Lung microvascular endothelial cell (primary cell): ENCODE measurements around the gene COG1. TPM values are rescaled to one million over a fixed set of nuclear protein-coding genes. Genes with fewer than 3 reads are reported as not detected.
A peak's percentile ranks its signal among the peaks of the same experiment; 100 is the strongest.

Experiments
- DNase-seq, 2 donors: peaks; one replicate each; pipeline versions ENCODE4 v3.0.0 to v3.0.0-alpha.2; 2010; ENCODE audit warnings: low read depth in 2 of 2
- total RNA-seq: library from RNA; depleted of rRNA; stranded (reverse); fragments of >200 nt; gene quantifications from 2 replicates; pipeline ENCODE4 v1.2.1, GENCODE V29; 2014

The COG1 gene
- total RNA-seq, 1 donor from 2014 or later: 16.1 TPM

DNA sequence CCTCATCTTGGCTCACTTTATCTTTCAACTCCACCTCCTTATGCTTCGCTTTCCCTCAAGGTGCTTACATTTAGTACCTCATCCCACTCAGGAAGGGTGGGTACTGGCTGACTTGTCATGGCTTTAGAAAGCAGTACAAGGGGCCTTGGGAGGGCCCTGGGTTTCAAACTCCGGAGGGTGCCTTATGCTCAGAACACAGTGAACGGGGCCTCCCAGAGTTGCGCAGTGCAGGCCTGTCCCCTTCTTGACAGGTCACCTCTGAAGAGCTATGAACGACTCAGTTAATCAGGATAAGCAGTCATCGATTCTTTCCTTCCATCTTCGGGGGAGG lies 6.0 kb downstream of the COG1 start:
- no peak for DNase-seq

GRCh38 chr17:73199751-73200317 lies 7.0 kb downstream of the COG1 start:
- DNase-seq: no peak

- DNase-seq: no peak
Measured at GRCh38 chr17:73200476-73200875, 7.6 kb downstream of the COG1 start.

DNA sequence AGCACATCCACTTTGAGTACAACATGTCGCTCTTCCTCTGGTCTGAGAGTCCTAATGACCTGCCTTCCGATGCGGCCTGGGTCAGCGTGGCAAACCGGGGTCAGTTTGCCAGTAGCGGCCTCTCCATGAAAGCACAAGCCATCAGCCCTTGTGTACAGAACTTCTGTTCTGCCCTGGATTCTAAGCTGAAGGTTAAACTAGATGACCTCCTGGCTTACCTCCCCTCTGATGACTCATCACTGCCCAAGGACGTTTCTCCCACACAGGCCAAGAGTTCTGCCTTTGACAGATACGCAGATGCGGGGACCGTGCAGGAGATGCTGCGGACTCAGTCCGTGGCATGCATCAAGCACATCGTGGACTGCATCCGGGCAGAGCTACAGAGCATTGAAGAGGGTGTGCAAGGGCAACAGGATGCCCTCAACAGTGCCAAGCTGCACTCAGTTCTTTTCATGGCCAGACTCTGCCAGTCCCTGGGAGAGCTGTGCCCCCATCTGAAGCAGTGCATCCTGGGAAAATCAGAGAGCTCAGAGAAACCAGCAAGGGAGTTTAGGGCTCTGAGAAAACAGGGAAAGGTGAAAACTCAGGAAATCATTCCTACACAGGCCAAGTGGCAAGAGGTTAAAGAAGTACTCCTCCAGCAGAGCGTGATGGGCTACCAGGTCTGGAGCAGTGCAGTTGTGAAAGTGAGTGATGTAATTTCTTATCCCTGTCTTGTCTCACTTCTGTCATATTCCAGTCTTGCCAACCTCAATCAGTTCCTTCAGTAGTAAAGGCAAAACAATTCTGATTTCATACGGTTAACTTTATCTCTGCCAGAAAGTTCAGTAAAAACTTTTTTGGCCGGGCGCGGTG lies 8.6 kb downstream of the COG1 start:
- DNase-seq: no peak

DNA sequence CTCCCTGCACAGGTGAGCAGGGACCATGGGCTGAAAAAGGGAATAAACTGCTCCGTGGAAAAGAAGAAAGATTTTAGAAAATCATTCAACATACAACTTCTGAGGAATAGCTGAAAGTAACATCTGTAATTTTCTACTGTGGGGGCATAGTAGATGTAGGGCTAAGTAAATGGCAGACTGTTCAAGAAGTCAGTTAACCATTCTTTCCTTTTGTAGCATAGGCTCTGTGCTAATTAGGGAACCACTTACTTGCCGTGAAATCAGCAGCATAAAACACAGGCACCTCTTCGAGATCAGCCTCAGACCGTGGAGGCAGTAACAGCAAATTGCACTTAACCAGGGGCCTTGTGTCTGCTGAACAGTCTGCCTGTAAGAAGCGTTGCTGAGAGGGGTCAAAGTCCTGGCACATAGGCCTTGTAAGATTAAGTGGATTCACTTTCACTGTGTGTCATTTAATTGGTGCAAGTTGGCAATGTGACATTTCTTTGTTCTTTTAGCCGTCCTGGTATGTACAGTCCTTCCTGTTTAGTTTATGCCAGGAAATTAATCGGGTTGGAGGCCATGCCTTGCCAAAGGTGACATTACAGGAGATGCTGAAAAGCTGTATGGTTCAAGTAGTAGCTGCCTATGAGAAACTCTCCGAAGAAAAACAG lies 10.4 kb downstream of the COG1 start:
- DNase-seq: peak; percentile 82 to 92

DNA sequence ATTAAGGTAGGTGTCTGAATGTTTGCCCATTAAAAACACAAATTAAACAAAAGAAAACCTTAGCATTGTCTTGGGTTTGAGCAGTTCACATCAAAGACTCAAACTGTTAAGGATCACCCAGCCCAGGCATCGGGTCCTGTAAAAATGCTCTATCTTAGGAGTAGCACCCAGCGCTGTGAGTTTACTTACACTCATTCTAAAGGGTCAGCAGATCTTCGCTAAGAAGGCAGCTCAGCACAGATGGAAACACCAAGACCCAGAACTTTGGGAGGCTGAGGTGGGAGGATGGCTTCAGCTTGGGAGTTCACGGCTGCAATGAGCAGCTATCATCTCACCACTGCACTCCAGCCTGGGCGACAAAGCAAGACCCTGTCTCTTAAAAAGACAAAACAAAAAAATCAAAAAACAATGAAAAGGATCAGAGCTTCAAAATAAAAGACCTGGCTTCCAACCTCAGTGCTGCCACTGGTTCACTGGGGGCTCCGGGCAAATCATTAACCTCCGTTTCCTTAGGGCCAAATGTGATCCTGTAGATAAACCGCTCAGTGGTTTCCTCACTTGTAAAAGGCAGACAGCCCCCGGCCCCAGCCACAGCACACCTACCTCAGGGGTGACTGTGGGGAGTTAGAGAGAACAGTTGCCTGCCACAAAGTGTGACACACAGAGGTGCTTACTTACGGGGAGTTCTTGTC lies 11.1 kb downstream of the COG1 start:
- DNase-seq: peak; percentile 17 to 25

DNA sequence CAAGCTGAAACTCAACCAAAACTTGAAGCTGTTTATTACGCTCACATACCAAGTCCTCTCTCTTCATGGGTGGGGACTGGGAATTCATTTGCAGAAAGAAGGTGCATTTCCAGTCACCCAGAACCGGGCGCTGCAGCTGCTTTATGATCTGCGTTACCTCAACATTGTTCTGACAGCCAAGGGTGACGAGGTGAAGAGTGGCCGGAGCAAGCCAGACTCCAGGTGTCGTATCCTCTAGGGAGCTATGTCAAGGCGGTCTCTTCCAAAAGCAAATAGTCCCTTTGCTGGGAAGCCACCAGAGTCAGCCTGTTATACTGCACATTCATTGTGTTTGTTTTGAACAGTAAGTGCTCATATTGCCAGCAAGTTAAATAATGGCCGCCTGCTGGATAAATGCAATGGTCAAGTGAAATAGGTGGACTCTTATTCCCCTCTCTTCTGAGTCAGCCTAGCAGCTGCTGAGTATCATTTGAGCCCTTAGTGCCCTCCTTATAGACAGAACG lies 12.7 kb downstream of the COG1 start:
- no peak for DNase-seq

- DNase-seq: no peak
Measured at GRCh38 chr17:73208139-73208827, 15.4 kb downstream of the COG1 start.

DNA sequence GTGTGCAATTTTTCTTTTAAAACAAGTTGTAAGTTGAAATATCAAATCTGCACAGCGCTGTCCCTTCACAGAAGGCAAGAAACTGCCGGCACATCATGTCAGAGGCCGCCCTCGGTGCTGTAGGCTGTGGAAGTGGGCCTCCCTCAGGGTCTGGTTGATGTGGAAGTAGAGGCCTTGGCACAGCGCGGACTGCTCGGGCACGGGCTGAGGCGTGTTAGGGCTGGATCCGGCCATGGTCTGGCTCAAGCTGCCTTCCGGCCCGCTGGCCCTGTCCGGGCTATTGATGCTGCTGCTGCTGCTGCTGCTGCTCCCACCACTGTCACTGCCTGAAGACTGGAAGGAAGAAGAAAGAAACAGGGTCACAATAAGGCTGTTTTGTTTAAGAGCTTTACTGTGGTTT lies 16.6 kb downstream of the COG1 start:
- no peak for DNase-seq

- no peak for DNase-seq
Measured at GRCh38 chr17:73210002-73210678, 17.3 kb downstream of the COG1 start.

DNA sequence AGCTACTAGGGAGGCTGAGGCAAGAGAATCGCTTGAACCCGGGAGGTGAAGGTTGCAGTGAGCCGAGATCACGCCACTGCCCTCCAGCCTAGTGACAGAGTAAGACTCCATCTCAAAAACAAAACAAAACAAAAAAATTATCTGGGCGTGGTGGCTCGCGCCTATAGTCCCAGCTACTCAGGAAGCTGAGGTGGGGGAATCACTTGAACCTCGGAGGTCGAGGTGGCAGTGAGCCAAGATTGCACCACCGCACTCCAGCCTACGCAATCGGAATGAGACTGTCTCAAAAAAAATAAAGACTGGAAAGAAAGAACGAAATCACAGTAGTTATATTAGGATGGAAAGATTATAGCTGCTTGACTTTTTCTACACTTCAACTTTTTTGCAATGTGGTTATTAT lies 18.9 kb downstream of the COG1 start:
- peak in 1 of 2 donors; percentile 69 for DNase-seq

DNA sequence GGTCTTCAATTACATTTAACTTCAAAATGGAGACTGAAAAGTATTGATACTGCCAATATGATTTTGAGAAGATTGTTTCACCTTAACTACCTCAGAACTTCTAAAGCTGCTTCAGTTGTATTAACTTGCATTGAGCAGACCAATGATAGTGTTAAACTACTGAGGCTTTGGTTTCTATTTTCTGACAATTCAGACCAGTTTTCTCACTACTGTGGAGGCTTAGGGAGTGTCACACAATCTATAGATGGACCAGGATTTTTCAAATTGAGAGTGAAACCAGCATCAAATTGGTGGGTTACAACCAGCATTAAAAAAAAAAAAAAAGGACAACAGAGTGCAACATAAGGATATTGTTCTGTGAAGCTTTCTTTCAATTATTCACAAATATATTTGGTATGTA lies 21.2 kb downstream of the COG1 start:
- DNase-seq: no peak

DNA sequence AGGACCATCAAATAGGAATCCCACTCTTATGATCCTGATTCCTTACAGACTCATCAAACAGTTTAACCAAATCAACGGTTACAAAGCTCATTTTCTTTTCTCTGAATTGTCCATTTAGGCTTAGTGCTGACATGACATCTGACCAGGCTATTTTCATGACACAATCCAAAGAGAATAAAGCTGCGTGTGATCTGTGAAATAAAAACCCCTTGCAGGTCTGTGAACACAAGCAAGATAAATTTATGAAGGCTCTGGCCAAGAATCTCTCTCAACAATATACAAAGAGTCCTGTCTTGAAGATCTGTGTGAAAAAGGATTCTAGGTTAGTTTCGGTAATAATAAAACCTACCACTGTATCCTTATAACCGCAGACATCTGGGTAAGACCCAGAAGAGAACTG lies 22.0 kb downstream of the COG1 start:
- no peak for DNase-seq

DNA sequence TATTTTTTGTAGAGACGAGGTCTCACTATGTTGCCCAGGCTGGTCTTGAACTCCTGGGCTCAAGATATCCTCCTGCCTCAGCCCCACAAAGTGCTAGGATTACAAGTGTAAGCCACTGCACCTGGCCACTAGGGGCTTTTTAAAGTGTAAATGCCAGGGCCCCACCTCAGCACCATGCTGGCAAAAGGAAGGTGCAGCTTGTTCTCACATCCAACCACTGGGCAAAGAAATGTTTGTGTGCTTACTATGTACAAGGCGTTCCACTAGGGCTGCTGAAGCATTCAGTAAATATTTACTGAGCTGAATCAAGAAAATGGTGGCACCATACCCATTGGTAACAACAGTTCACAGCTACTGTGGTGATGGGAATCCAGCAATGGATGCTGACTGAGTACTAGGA lies 22.6 kb downstream of the COG1 start:
- DNase-seq: no peak

DNA sequence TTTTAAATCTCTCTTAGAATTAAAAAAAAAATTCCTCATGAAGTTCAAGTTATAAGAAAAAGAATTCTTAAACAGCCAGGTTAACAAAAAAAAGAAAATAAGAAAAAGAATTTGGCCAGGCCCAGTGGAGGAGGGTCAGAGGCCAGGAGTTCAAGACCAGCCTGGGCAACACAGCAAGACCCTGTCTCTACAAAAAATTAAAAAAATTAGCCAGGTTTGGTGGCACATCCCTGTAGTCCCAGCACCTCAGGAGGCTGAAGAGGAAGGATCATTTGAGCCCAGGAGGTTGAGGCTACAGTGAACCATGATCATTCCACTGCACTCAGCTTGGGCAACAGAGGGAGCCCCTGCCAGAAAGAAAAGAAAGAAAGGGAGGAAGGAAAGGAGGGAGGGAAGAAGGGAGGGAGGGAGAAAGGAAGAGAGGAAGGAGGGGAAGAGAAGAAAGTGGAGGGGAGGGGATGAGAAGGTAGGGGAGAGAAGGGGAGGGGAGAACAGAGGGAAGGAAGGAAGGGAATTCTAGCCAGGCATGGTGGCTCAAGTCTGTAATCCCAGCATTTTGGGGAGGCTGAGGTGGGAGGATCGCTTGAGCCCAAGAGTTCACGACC lies 30.9 kb downstream of the COG1 start:
- DNase-seq: no peak

- DNase-seq: peak in 1 of 2 donors; percentile 55
Measured at GRCh38 chr17:73224237-73224636, 31.4 kb downstream of the COG1 start.

DNA sequence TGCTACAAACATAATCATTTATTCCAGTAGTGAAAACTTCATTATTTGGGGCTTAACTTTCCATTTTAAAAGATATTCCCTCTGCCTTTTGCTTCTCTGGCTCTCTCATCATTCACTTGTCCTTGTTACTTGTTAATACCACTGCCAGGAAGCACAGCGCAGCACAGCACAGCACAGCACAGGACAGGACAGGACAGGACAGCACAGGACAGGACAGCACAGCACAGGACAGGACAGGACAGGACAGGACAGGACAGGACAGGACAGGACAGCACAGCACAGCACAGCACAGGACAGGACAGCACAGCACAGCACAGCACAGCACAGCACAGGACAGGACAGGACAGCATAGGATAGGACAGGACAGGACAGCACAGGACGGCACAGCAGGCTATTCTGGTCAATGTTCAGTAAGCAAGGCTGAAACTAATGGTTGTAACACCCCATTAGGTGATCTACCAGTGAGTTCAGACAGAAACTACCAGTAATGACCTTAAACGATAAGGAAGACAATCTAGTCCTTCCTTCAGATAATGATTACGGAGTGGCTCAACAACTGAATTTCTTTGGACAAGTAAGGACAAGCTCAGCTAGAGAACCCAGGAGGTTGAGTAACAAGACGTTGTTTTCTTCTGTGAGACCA lies 31.9 kb downstream of the COG1 start:
- peak in 1 of 2 donors; percentile 11 for DNase-seq

DNA sequence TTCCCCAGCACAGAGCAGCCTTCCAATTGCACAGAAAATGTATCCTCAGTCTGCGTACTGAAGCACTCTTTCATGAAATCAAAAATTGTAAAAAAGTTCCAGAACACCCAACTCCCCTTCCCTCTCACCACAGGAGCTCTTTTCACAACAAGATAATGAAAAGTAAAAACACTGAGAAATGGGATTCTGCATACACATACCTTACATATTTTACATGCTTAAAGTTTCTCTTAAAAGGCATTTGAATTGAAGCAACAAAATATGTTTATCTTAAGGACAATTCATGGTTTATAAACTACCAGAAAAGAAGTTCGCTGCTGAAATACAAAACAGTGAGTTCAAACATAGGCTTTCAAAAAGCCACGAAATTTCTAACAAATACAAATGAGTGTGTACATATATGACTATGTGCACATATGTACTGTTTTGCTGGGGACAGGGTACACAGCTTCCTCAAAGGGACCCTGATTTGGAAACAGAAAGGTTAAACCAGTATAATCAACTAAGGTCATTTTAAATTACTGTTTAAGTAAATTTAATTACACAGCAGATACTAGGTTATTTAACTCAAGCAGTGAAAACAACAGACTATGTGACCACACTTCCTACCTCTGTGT lies 33.8 kb downstream of the COG1 start:
- no peak for DNase-seq

DNA sequence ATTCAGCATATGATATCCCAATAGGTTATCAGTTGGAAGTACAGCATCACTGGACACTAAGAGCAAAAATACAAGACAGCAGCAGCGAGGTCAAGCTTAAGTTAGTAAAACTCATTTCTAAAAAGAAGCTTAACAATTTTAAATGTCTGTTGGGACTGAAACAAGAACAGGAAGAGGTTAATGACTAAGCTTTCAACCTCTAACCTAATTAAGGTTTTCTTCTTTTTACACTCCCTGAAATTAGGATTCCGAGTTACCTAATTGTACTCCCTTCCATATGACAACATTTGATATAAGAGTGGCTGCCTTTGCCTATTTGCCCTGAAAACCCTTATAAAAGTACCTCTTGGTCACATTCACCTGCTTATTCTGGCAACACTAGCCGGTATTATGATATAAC lies 34.5 kb downstream of the COG1 start:
- no peak for DNase-seq

GRCh38 chr17:73227944-73228343 lies 35.1 kb downstream of the COG1 start:
- no peak for DNase-seq
